GM10248 (cell line): ENCODE data around the gene ELK3.

Experiments
- CTCF ChIA-PET: fragments of 300-600 bp; sonication (Branson Sonifier 250); formaldehyde crosslinking; extraction: SDS; loops from one replicate; lab custom pipeline; 2021; ENCODE audit warnings: antibody characterized with exemption; lab: Yijun Ruan, JAX
- POLR2A ChIA-PET: fragments of 350-650 bp; sonication (Branson Sonifier 250); formaldehyde crosslinking; extraction: SDS; loops from one replicate; lab custom pipeline; 2020; ENCODE audit warnings: antibody characterized with exemption; lab: Yijun Ruan, JAX
- DNase-seq: peaks from one replicate; pipeline ENCODE4 v3.0.0; 2012; ENCODE audit errors: extremely low spot score
- CTCF ChIP-seq: IDR thresholded peaks from 2 replicates; pipeline ENCODE4 v1.5.1; 2012; ENCODE audit warnings: mild to moderate bottlenecking, low read depth; ENCODE audit errors: extremely low read depth, missing control alignments, control extremely low read depth

The ELK3 gene

GRCh38 chr12:96170328-96170727, 23.8 kb upstream of the ELK3 start:
- CTCF ChIA-PET, result interaction anchor here (1.2 kb wide), 1 partner anchor 76 kb away, joined by 3 read pairs; no protein-coding TSS in a partner anchor

DNA sequence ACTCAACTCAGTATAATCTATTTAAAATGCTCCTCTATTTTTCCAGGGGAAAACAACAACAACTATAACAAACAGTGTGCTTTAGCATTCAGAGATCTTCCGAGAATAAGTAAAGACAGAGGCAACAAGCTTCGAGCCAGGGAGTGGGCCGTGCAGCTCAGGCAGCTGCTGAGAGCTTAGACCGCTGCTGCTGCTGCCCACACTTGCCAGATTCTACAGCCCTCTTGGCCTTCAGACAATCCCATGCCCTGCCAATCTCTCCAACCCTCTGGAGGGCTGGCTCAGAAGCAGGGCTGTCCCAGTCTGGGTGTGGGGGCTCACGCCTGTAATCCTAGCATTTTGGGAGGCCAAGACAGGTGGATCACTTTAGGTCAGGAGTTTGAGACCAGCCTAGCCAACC, 23.4 kb upstream of the ELK3 start:
- no peak for DNase-seq
- ChIA-PET CTCF (no interaction called here), POLR2A (no interaction called here)
- TF ChIP-seq CTCF, result no peak

More at GRCh38 chr12:96170328-96170727, 23.8 kb upstream of the ELK3 start:
- no peak for TF ChIP-seq CTCF
- POLR2A ChIA-PET, result no interaction called here
- DNase-seq, result no peak

- DNase-seq, result no peak
- no peak for TF ChIP-seq CTCF
- ChIA-PET POLR2A (no interaction called here), CTCF (interaction anchor here (1.0 kb wide), 1 partner anchor 10 kb away, joined by 3 read pairs; no protein-coding TSS in a partner anchor)
Measured at GRCh38 chr12:96171905-96172304, 22.3 kb upstream of the ELK3 start.

GRCh38 chr12:96172981-96173380, 21.2 kb upstream of the ELK3 start:
- CTCF ChIA-PET, result interaction anchor here (1.2 kb wide), 1 partner anchor 10 kb away, joined by 5 read pairs; no protein-coding TSS in a partner anchor
- no peak for DNase-seq
- no peak for TF ChIP-seq CTCF
- POLR2A ChIA-PET, result no interaction called here

- no peak for TF ChIP-seq CTCF
- no peak for DNase-seq
- POLR2A ChIA-PET, result no interaction called here
- CTCF ChIA-PET, result no interaction called here
Measured at GRCh38 chr12:96176575-96176974, 17.6 kb upstream of the ELK3 start.

DNA sequence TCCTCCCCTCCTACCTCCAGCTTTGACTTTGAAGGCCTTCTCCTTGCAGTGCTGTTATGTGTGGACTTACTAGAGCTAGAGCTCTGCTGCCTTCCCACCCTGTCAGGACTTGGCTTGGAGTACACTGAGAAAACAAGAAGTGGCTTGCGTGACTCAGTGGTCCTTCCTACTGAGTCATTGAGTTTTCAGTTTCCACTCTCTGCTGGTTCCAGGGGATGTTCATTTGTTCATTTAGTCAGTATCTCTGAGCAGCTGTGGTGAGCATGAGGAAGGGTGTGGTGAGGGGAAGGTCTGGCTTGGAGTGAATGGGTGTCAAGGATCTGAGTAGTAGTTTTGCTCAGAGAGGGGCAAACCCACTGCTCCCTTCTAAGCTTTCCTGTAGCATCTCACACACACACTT, 17.2 kb upstream of the ELK3 start:
- ChIA-PET CTCF (interaction anchor here (1.3 kb wide), 1 partner anchor 38 kb away, joined by 3 read pairs; no protein-coding TSS in a partner anchor), POLR2A (no interaction called here)
- TF ChIP-seq CTCF, result no peak
- no peak for DNase-seq
